ENCODE data around the gene CASK.
"Not testable (repeated sequence)": the region's sequence is repeated elsewhere in the genome, so short reads cannot be mapped to it uniquely, and the experiment has no call there.

The CASK gene

GRCh38 chrX:41543025-41543424 is 380.3 kb downstream of the CASK start:
- no peak for DNase-seq

- no peak for DNase-seq
Measured at GRCh38 chrX:41542536-41542935, 380.8 kb downstream of the CASK start.

DNA sequence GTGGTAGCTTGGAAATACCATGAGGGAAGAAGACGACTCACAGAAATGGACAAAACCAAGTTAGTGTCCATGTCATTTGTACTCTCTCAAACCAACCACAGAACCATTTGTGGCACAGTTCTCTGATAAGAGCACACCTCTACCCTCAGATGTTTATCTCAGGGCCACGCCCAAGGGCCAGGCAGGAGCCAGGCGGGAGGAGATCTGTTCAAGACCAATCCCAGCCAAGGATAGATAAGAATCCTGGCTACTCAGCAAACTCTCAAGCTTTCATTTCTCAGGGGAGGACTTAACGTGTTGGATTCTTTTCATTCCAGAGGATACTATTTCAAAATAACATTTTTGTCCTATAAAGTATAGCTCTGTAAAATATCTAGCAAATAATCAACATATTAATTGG is 381.2 kb downstream of the CASK start:
- no peak for DNase-seq

DNA sequence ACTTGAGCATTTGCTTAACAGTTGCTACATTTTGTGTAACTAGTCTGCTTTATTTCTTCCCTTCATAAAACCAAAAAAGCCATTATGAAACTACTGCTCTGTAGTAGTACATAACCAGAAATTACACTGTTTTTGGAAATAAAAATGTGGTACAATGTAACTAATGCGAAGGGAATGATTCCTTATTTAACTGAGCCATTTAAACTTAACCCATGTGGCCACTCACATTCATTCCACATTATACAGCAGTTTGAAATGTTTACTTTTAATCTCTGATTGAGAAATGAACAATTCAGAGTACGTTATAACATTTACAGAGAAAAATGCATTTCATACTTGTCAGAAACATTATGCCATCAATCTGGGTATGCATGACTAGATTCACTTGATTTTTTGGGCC is 382.0 kb downstream of the CASK start:
- no peak for DNase-seq

- DNase-seq = no peak
Measured at GRCh38 chrX:41538707-41539106, 384.6 kb downstream of the CASK start.

DNA sequence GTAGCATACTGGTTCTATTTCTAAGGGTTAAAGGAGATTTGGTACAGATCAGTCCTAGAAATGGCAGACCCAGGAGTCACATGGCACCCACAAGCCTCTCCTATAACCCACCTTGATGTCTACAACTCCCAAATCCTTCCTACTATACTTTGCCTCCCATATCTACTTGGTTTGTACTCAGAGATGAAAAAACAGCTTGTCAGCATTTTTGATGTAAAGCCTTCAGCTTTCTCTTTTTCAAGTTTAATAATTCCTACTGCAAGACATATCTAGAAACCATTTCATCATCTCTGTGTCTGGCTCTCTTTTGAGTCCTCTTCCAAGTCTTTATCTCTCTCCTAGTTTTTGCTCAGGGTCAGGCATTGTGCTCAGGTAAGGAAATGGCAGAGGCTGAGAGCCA is 393.3 kb downstream of the CASK start:
- no peak for DNase-seq

- no peak for DNase-seq
Measured at GRCh38 chrX:41529221-41529620, 394.1 kb downstream of the CASK start.

GRCh38 chrX:41528784-41529183 is 394.6 kb downstream of the CASK start:
- DNase-seq = no peak

DNA sequence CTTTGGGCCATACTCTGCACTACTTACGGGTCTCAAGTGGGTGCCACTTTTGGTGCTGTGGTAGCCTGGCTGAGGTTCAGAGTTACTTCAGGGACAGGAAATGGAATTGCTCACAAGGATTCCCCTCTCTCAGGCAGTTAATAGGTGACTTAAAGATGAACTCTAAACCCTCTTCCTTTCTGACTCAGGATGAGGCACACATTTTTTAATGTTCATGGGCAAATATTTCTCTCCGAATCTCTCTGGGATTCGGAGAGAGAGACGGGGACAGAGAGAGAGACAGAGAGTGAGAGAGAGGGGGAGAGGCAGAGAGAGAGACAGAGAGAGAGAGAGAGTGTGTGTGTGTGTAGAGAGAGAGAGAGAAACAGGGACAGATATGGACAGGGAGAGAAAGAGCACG is 396.4 kb downstream of the CASK start:
- DNase-seq = no peak

DNA sequence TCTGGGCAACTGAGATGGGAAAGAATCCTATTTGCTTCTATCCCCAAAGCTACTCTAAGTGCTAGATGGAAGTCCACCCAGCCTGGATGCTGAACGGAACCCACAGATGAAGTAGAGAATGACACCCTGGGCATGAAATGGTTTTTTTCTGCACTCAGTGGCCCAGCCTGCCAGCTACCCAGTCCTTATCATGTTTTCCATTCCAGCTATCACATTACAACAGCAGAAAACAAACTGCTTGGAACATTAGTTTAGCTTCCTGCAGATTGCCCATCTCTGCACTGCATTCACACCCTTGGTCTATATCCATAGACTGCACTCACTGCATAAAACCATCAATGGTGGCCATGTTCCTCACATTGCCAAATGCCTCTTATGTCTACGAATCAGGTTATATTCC is 397.1 kb downstream of the CASK start:
- DNase-seq = no peak

GRCh38 chrX:41522671-41523070 is 400.7 kb downstream of the CASK start:
- no peak for DNase-seq

GRCh38 chrX:41522081-41522480 is 401.3 kb downstream of the CASK start:
- DNase-seq = no peak

- DNase-seq = no peak
Measured at GRCh38 chrX:41519468-41519867, 403.9 kb downstream of the CASK start.

DNA sequence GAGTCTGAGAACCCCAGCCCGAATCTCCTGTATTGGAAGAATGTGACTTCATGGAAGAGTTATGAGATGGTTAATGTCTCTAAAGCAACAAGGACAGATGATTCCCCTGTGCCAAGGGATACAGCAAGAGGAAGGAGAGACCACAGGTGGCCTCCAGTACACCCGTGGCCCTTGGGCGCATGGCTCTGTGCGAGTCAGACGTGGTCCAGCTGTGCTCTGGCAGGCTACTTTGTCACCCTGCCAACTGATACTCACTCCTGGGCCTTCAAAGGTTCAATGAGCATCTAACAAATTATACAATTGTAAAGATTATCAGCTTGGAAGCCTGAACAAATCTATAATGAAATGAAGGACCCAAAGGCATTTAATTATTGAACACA is 404.5 kb downstream of the CASK start:
- DNase-seq = no peak

DNA sequence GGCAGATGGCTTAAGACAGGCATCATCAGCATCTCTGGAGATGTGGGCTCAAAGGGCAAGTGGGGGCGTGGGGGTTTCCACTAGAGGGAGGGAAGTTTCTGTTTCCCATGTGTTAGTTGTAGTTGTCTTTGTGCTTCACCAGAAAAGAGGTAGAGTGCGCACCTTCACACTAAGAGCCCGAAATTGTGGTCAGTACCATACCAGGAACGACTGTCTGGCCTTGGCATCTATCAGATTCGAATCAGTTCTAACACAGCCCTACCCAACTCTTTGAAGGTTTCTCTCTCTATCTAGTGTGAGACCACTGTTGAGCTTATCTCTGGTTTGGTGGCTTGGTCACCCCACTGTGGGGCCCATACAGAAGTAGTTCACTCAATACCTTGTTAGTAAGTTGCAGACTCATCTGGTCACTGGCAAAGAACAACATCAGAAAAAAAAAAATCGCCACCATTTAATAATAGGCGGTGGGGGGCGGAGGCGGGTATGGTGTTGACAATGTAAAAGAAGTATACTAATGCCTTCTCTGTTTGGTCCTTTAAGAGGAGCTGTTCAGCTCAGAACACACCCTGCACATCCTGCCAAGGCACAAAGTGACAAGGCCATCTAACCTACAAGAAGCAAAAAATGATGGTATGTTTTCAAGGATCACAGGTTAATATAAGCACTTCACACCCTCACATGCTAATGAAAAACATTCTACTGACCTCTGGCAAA is 405.1 kb downstream of the CASK start:
- DNase-seq = no peak

DNA sequence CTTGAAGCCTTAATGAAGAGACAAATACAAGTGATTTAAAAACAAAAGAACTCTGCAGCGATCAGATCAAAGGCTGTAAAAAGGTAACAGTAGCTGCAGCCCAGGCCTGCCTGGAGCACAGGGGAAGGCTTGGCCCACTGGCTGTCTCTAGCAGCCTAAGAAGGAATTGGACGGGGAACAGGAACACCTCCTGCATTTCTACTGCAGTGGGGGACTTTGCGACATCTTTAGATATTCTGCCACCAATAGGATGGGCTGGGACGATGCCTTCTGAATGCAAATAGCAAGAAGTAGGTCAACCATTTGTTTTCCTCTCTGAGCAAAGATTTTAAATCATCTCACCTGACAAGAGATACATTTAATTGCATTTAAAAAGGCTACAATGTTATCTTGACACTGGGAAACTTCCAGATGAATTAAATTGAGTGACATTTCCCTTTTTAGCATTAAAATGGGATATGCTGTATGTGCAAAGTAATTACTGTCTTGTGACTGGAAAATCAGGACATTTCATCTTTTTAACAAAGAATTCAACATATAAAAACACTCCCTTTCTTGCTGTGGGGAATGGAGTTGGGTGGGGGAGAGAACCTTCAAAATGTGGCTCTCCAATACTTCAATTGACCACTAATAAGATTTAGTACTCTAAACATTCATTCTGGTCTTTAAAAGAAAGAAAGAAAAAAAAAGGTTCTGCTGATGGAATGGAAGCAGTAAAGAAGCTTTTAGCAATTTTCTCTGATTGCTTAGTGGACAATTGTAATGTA is 406.2 kb downstream of the CASK start:
- no peak for DNase-seq

- DNase-seq = no peak
Measured at GRCh38 chrX:41516456-41516855, 406.9 kb downstream of the CASK start.

DNA sequence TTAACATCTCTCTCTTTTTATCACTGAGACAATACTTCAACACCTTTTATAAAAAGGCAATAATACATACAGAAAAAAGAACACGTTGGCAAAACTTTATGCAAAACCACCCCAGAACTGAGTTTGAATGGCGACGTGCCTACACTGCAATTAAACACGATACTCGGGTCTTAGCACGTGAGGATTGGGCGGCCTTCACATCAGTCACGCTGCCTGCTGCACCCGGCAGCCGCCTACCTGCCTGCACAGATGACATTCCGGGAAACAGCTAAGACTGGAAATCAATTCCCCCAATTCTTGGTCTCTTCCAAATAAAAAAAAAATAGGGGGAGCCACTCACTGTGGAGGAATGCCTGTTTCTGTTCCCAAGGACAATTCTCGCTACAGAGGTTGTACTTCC is 408.0 kb downstream of the CASK start:
- DNase-seq = no peak

DNA sequence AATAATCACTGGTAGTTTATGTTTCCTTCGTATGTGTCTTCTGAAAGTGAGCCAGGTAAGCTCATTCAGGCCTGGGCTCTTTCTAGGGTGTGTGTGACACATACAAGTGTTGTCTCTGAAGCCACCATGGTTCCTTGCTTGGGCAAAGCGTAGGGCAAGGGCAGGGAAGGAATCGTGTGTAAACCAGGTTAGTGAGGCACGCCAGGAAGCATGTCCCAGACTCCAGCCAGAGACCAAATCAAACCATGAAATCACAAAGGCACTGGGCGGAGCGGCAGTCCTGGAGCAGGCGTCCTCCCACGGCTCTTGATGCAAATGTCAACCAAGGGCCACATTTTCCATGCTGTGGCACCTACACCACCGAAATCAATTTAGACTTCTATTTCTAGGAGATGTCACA is 409.2 kb downstream of the CASK start:
- DNase-seq = no peak

GRCh38 chrX:41512853-41513252 is 410.5 kb downstream of the CASK start:
- DNase-seq = not testable (repeated sequence)

GRCh38 chrX:41512394-41512793 is 411.0 kb downstream of the CASK start:
- no peak for DNase-seq

DNA sequence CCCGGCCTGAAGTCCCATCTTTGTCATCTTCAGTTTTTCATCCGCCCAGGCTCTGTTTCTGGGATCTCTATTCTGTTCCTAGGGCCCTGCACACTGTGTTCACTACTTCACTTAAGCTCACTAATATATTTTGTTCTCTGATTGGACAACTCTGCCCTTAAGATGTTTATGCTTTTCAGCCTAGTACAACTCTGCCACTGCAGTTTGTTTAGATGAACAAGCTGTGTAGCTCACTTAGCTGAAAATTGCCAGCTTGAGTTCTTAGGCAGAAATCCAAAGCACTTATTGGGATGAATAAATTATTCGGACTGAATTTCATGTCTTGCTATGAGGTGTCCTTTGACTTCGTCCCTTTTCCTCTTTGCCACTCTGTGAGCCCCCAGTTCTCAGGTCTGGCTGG is 415.4 kb downstream of the CASK start:
- no peak for DNase-seq

DNA sequence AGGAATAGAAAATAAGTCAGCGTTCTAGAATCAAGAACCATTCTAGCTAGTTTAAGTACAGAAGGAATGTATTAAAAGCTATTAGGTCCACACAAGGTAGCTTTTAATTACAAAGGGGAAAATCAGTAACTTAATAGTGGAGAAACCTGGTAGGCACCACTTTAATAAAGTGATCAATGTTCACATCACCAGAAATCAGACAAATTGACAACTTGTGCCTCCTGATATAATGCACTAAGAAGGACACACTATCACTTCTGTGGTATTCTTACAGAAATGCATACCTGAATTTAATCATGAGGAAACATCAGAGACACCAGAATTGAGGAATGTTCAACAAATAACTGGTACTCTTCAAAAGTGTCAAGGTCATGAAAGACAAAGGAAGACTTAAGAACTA is 421.4 kb downstream of the CASK start:
- DNase-seq = no peak

GRCh38 chrX:41499984-41500383 is 423.4 kb downstream of the CASK start:
- DNase-seq = no peak

- DNase-seq = no peak
Measured at GRCh38 chrX:41499195-41499594, 424.2 kb downstream of the CASK start.

Data from NK-92 treated with Interleukin-12 subunit alpha and Interleukin-12 subunit beta, amount 100 ng/mL, for 24 hours (cell line).